Endothelial cell of umbilical vein (primary cell): Measurements from ENCODE around the gene PPP1R1C.

ENCODE experiments used
- CTCF ChIP-seq, 2 donors: IDR thresholded peaks; 1 replicate in 1 of 2; 2 replicates in 1 of 2; pipeline ENCODE4 v1.5.1; 2011; ENCODE audit warnings: low read length in 2 of 2, mild to moderate bottlenecking in 2 of 2, moderate library complexity in 2 of 2, control low read depth in 1 of 2, inconsistent platforms in 1 of 2, low read depth in 1 of 2; ENCODE audit not compliant: insufficient read depth in 1 of 2; ENCODE audit errors: extremely low read depth in 1 of 2
- EZH2 ChIP-seq: IDR thresholded peaks from 2 replicates; pipeline ENCODE4 v1.6.1; 2012; ENCODE audit warnings: borderline replicate concordance, low read depth, mild to moderate bottlenecking, moderate library complexity, low read length, inconsistent platforms; ENCODE audit not compliant: severe bottlenecking
- FOS ChIP-seq: IDR thresholded peaks from 2 replicates; pipeline ENCODE4 v1.6.1; 2011; ENCODE audit warnings: mild to moderate bottlenecking, low read length, moderate library complexity, borderline replicate concordance; ENCODE audit not compliant: insufficient read depth
- GATA2 ChIP-seq: IDR thresholded peaks from 2 replicates; pipeline ENCODE4 v1.7.0; 2011; ENCODE audit warnings: low read depth, mild to moderate bottlenecking, moderate library complexity, mixed read lengths, low read length; ENCODE audit not compliant: insufficient read length, insufficient read depth
- JUN ChIP-seq: IDR thresholded peaks from 2 replicates; pipeline ENCODE4 v1.6.1; 2011; ENCODE audit warnings: borderline replicate concordance, low read depth; ENCODE audit not compliant: insufficient read length, insufficient read depth
- MYC ChIP-seq: IDR thresholded peaks from one replicate; pipeline ENCODE4 v1.6.1; 2011; ENCODE audit warnings: mild to moderate bottlenecking, low read depth, low read length
- POLR2A ChIP-seq: IDR thresholded peaks from 2 replicates; pipeline ENCODE4 v1.6.1; 2012; ENCODE audit warnings: low read depth, mild to moderate bottlenecking, control low read depth, low read length
- POLR2AphosphoS5 ChIP-seq: IDR thresholded peaks from 2 replicates; pipeline ENCODE4 v1.6.1; 2012; ENCODE audit warnings: low read depth, mild to moderate bottlenecking, control low read depth, low read length, moderate library complexity; ENCODE audit not compliant: insufficient read depth
- TF ChIP-seq, protein P1 (sequence below): IDR thresholded peaks from 2 replicates; pipeline ENCODE4 v1.6.1; 2011; ENCODE audit not compliant: insufficient read depth, insufficient read length

DNA sequence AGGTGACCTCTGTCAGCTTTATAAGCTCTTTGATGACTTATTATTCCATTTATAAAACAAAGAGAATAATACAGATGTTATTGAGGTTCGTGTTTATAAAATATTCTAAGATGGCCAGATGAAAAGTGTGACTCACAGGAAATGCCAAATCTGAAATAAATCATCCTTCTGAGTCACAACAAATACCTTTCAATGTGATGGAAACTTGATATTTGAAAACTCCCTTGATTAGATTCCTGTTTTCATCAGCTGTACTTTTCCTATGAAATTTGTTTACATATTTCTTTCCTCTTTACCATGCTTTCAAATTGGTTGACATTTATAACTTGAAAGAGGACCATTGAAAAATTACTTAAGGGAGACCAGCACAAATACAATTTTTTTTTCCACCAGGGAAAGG lies 30.6 kb upstream of the PPP1R1C start:
- TF ChIP-seq POLR2A (no peak), CTCF (IDR thresholded peaks at IDR 0.05; ENCODE audit: extremely low read depth in 1 of 2, insufficient read depth in 1 of 2, low read depth in 1 of 2, low read length in 2 of 2) (no peak), POLR2AphosphoS5 (peak; percentile 28), EZH2 (no peak), MYC (no peak), JUN (peak; percentile 94), GATA2 (no peak), FOS (peak; percentile 78)
- TF ChIP-seq, protein P1, sequence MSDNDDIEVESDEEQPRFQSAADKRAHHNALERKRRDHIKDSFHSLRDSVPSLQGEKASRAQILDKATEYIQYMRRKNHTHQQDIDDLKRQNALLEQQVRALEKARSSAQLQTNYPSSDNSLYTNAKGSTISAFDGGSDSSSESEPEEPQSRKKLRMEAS, result no peak
